Measurements from ENCODE around the gene TCTN1.

TCTN1 gene

DNA sequence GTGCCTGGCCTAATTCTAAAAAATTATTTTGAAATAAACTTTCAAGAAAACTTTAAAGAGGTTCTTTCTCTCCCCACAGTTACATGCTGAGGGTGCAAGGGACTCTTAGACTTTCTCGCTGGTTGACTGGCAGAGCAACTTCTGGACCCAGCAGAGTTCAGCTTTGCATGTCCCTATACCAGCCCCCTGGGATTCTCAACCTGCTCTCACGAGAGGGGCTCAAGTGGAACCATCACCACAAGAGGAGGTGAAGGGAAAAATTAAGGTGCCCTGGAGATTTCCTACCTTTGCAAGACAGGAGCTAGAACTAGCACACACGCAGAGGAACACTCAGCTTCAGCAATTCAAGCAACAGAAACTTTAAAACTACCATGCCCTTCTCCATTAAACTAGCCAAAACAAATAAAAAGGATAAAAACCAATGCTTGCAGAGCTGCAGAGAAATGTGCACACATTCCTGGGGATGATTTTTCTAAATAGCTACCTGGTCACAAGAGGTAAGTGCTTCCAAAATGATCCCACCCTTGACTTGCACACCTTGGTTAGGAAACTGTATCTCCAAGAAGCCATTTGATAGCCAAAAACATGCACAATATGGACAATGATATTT, 72.5 kb downstream of the TCTN1 start:
- DNase-seq = no peak

DNA sequence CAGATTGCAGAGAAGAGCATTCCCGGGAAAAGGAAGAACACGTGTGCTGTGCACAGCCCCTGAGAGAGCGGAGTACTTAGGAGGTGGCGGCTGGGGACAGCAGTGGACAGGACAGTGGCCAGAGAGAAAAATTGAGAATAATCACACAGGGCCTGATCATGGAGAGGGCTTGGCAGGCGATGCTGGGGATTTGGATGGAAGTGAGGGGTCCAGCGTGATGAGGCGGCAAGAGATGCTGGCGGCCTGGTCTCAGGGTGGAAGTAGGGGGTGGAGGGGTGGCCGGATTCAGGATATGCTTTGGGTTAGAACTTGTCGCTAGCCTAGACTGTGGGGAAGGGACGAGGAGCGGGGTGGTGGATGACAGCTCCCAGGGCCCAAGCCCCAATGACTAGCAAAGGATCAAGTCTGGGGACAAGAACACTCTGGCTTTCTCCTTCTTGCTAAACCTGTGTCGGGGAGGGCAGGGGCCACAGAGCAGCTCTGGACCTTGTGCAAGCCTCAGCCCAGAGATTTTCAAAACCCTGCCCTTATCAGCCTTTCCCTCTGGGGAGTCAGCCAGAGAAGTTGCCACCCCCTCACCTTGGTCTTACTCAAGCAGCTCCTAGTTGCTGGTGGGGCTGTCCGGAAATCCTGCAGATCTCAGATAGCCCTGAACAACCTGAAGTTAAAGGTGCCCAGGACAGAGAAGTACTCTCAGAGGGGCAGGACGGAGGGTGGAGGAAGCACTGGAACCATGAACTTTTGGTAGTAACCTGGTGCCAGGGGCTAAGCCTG, 73.7 kb downstream of the TCTN1 start:
- no peak for DNase-seq

DNA sequence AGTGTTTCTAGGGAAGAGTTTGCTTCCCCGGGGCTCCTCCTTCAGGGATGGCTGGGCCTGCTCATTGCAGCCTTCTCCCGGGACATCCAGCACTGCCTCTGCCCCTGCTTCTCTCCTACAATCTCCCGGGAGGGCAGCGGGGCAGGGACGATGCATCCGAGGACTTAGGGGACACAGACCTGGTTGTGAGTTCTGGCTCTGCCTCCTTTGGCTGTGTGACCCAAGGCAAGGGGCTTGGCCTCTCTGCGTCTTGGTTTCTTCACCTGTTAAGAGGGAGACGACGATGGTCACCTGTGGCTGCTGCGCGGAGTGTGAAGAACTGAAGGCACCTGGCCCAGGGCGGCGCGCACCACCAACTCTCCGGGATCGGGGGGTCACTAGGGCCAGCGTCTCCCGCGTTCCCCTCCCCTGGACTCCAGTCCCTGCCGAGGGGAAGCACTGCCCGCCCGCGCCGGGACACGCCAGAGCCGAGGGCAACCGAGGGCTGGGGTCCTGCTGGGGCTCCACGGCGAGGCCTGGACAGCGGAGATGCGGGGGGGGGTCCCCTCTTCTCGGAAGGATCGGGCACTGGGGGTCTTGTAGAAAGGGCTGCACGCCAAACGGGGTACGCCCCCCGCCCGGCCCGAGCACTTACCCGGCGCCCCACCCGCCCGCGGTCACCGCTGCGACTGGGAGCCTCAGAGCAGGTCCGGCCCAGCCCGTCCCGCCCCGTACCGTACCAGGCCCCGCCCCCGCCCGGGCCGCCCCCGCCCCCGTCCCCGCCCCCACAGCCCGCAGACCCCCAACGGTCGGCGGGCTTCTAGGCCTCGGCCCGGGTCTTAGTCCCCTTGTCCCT, 74.7 kb downstream of the TCTN1 start, which contains the start of gene HVCN1:
Gene HVCN1, minus strand, starts transcription at position 670 of the 835 bp plus-strand sequence. CDS start 5,870 bp downstream, outside the sequence.
- DNase-seq = peak; percentile 25

- DNase-seq = peak; percentile 40
These were observed 75.6 kb downstream of the TCTN1 start for GRCh38 chr12:110689281-110690126.

GRCh38 chr12:110690127-110690430, 76.2 kb downstream of the TCTN1 start:
- no peak for DNase-seq

DNA sequence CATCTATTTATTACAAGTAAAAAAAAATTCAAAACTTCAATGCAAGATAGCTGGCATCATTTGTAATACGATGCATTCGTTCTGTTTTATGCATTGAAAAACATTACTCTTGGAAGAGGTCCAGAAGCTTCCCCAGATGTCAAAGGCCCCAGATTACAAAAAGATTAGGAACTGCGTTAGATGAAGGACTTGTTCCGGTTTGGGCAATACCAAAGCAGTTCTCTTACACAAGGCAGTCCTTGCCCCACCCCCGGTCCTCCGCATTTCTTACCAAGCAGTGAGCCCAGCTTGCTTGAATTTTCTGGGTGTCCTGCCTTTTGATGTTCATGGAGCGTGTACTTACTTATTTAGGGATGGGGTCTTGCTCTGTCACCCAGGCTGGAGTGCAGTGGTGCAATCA, 79.8 kb downstream of the TCTN1 start:
- DNase-seq = no peak

DNA sequence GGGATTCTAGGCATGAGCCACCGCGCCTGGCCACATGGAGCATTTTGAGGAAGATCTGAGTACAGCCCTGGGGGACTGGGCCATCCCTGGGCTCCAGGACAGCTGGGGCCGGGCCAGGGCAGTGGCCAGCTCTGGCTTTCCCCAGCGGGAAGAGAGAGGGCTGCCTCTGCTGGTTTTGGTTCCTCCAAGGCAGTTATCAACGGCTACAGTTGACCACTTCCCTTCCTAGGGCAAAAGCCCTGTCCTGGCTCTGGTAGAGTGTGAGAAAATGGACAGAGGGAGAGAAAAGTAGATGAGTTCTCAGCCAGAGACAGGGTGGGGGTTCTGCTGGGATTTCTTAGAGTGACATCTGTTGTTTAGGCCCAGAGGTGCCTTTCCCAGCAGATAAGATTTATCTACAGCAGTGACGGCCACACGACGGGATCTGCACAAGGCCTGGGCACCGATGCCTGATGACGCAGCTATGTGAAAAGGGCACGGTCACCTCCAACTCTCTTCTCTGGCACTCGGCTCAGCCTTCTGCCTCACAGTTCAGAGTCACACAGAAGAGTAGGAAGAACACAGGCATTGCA, 80.5 kb downstream of the TCTN1 start:
- DNase-seq = no peak

DNA sequence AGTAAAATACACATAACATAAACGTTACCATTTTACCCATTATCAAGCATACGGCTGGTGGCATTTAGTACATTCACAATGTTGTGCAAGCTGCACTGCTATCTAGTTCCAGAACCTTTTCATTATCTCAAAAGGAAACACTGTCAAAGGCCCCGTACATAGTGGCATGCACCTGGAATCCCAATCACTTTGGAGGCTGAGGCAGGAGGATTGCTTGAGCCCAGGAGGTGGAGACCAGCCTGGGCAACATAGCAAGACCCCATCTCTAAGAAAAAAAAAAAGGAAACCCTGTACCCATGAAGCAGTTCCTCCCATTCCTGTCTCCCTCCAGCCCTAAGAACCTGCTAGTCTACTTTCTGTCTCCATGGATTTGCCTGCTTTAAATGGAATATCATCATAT, 82.4 kb downstream of the TCTN1 start:
- no peak for DNase-seq

DNA sequence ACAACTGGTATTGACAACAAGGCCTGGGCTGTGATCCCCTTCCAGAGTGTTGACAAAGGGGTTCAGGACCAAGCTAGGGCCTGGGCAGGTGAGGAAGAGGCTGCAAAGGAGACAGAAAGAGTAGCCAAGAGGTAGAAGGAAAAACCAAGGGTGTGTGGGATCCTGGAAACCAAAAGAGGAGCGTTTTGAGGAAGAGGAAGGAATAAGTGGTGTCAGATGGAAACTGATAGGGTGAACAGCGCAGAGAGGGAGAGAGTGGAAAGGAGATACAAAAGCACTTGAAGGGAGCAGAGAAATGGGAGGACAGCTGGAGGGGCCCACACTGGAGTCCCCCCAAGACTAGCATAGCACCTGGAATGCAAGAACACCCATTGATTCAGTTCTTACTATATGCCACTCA, 83.3 kb downstream of the TCTN1 start:
- DNase-seq = no peak

DNA sequence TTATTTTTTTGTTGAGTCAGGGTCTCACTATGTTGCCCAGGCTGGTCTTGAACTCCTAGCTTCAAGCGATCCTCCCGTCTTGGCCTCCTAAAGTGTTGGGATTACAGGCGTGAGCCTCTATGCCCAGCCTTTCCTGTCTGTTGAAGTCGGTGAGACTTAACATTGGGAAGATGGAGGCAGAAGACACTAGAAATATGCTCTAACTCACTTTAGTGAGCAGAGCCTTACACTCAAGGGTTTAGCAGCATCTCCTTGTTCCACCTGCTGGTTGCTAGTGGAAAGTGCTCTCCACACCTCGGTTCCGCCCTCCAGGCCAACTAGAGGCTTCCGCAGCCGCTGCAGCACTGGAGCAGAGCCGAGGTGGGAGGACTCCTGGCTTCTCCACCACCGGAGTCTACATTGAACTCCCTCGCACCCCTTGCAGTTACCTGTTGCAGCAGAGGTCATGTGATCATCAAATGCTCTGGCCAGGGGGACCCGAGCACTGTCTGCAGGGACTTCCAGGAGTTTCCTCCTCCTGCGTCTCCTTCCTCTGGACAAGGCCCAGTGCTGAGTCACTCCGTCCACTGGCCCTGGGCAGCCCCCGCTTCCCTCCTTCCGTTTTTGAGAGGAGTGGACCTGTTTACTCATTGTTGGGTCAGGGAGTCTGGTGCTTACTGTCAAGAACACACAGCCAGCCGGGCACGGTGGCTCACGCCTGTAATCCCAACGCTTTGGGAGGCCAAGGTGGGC, 84.4 kb downstream of the TCTN1 start:
- DNase-seq = peak; percentile 68
